Hepatic stellate cell (primary cell): Measurements from ENCODE around the gene MACROD1.
A peak's percentile ranks its signal among the peaks of the same experiment; 100 is the strongest.

Experiments used
- DNase-seq: peaks from one replicate; pipeline ENCODE4 v3.0.0; 2011; ENCODE audit warnings: low spot score

Gene MACROD1, protein sequence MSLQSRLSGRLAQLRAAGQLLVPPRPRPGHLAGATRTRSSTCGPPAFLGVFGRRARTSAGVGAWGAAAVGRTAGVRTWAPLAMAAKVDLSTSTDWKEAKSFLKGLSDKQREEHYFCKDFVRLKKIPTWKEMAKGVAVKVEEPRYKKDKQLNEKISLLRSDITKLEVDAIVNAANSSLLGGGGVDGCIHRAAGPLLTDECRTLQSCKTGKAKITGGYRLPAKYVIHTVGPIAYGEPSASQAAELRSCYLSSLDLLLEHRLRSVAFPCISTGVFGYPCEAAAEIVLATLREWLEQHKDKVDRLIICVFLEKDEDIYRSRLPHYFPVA

DNA sequence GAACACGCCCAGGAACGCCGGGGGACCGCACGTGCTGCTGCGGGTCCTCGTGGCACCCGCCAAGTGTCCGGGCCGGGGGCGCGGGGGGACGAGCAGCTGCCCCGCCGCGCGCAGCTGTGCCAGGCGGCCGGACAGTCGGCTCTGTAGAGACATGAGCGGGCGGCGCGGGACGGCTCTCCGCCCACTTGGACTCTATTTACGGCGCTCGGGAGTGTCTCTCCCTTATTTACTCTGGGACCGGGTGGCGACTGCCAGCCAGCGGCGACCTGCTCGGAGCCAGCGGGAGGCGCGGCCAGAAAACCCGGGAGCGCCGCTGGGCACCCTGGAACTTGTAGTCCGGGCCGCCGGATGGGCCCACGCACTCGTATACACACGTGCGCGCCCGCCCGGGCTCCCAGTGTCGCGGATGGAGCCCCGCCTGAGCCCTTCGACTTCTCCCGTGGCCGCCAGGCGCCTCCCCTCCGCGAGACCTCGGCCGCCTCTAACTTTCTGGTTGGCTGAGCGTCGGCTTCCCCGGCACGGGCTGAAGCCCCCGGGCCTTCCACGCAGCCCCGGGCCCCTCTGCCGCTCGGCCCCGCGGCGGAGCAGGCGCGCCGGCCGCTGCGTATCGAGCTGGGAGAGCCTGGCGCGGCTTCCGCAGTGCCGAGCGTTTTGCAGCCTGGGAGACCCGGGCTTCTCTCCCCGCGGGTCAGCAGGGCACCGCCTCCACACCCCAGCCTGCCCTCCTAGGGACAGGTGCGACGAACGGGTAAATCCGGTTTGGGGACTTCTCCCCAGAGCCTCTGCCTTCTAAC is at the start of gene MACROD1:
Gene MACROD1, minus strand, starts transcription at position 272 of the 794 bp plus-strand sequence. Its CDS starts 119 bp downstream, at position 153.
- peak; percentile 87 for DNase-seq

DNA sequence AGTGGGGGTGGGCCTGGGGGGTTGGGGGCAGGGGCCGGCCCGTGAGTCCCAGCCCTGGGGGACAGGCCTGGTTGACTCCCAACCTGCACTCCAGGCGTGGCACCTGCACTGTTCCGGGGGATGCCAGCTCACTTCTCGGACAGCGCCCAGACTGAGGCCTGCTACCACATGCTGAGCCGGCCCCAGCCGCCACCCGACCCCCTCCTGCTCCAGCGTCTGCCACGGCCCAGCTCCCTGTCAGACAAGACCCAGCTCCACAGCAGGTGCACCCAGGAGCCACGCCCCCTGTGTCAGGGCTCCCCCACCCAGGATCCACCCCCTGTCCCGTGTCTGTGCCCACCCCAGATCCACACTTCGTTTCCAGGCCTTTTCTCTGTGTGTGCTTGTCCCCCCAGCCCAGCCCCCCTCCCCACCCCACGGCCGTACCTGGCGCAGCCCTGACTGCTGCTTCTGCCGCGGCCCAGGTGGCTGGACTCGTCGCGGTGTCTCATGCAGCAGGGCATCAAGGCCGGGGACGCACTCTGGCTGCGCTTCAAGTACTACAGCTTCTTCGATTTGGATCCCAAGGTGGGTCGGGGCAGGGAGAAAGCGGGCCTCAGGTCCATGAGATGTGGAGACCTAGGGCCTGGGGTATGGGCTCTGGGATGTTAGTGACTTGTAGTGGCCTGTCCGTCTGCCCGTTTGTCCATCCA is 45.4 kb upstream of the MACROD1 start:
- DNase-seq = no peak

DNA sequence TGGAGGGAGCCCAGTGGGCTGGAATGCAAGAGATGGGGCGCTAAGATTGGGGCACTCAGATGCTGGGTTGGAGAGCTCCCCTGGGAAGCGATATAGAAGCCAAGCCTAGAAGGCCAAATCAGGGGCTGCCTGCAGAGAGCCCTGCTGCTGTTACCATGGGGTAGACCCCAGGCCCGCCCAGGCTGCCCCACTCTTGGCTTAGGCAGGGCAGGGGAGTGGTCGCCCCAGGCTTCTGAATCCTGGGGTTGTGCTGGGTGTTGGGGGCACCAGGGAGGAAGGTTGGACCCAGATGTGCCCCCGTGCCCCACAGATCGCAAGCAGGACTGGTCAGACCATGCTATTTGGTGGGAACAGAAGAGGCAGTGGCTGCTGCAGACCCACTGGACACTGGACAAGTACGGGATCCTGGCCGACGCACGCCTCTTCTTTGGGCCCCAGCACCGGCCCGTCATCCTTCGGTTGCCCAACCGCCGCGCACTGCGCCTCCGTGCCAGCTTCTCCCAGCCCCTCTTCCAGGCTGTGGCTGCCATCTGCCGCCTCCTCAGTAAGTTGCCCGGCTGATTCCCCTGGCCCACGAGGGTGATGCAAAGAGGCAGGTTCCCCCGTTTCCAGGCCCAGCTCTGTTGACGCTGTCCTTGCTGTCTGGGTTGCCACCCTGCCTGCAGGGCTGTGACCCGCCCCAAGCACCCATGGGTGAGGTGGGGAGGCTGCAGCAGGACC is 44.5 kb upstream of the MACROD1 start:
- no peak for DNase-seq

DNA sequence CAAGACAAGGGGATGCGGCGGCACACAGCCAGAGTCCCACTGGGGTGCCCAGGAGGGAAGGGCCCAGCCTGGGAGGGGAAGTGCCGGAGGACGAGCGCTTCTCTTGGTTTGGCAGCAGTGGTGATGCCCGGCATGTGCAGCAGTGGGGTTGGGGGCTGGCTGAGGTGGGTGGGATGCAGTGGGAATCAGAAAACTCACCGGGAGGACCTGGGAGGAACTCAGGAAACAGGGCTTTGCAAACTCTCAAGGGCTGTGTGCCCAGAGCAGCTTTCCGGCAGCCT is 43.6 kb upstream of the MACROD1 start:
- no peak for DNase-seq

DNA sequence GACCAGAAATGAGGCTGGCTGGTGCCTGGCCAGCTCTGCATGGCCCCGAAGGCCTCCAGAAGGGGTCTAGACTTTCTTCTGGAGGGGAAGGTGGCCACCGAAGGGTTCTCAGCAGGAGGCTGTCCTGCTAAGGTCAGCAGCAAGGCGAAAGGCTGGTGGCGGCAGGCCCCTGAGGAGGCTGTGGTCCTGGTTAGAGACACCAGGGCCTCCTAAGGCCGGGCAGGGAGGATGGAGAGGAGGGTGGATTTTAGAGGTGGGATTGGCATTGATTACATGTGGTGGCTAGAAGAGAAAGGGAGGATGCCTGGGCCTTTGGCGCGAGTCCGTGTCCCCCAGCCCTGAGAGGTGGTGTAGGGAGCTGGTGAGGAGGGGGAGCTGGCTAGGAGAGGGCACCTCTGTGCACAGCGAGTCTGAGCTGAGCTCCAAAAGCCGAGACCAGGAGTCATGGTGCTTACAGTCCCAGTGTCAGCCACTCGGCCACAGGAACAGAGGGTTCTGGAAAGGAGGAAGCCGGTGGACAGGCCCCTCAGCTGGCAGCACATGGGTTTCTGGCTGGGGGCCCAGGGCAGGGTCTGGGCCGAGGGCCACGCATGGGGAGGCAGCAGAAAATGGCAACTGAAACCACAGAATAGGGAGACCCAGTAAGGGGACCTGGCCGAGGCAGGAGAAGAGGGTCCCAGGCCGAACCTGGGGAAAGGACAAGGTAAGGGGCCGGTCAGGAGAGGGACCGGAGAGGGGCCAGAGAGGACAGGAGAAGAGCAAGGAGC is 43.1 kb upstream of the MACROD1 start:
- no peak for DNase-seq

DNA sequence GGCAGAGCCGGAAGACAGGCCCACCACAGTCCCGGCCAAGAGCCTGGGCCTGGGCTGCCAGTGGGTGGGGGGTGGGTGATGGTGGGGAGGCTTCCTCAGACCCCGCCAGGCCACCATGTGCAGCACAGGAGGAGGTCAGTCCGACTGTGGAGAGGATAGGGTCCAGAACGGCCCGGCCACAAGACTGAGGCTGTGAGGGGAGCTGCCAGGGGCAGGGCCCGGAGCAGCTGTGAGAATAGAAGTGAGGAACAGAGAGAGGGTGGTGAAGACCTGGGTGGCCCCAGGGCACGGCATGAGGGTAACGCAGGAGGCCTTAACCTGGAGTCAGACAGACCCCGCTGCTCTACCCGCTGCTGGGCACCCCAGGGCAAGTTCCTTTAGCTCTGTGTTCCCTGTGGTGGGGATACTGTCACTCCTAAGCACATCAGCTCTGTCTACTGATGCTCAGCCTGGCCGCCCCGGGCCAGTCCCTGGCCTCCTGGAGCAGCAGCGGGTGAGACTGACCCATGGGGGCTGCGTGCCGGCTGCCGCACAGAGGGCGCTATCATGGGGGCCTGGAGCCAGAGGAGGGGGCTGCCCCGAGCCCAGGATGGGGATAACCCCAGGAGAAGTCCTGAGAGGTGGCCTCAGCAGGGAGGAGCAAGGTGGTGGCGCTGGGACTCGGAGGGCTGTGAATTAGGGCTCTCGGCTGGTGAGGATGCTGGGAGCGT is 42.3 kb upstream of the MACROD1 start:
- no peak for DNase-seq

DNA sequence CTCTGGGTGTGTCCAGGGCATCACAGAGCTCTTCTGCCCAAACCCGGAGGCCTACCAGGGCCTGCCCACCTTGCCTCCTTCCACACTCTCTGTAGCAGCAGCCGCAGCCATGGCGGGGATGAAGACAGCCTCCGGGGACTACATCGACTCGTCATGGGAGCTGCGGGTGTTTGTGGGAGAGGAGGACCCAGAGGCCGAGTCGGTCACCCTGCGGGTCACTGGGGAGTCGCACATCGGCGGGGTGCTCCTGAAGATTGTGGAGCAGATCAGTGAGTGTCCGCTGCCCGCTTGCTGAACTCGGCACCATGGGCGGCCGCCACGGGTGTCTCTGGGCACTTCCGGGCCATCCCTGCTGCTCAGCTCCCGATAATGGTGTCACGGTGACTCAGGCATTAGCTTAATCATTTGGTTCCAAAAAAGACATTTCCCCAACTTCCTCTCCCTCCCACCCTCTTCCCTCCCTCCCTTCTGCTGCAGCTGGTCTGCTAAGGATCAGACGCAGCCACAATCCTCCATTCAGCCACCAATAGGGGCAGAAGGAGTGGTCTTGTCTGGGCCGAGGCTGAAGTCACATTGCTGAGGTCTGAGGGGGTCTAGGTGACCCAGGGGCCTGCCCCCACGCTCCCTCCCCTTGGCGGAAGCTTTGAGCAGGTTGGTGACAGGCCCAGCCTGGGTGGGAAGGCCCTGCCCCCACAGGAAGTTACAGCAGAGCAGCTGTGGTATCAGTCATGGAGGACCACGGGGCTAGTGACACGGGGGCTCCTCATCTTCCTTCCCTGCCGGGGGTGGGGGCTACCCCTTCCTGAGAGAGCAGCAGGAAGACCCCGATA is 41.6 kb upstream of the MACROD1 start:
- peak; percentile 93 for DNase-seq

DNA sequence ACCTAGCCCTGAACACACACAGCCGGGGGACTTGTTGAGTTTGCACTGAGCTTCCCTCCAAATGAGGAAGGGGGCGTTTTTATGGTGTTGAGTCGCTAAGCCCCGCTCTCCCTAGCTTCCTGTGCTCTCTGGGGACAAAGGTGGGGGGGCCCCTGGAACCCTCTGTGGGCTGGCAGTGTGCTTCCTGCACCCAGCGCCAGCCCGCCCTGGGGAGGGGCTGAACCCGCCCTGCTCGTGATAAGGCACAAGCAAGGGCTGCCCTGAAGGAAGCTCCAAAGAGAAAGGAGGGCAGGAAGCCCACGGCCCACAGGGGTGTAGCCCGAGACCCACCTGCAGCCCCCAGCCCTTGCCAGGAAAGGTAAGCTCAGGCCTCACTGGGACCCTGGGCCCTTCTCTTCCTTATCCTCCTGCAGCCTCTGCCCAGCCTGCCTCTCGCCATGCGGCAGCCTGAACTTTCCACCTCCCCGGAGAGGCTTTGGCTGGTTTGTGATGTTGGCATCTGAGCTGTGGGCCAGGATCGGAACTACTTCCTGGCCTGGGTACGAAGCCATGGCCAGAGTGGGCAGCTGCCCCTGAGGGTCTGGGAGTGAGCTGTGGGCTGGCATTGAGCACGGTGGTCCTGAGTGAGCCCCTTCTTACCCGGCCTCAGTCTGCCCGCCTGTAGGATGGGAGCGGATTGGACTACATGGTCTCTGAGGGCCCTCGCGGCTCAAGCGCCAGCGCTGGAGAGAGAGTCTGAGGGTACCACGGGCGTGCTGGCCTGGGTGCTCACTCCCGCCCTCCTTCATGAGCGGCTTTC is 40.7 kb upstream of the MACROD1 start, which contains the start of gene FERMT3:
Gene FERMT3, plus strand, starts transcription at position 265 of the 799 bp plus-strand sequence. CDS start 644 bp downstream, outside the sequence.
- no peak for DNase-seq

DNA sequence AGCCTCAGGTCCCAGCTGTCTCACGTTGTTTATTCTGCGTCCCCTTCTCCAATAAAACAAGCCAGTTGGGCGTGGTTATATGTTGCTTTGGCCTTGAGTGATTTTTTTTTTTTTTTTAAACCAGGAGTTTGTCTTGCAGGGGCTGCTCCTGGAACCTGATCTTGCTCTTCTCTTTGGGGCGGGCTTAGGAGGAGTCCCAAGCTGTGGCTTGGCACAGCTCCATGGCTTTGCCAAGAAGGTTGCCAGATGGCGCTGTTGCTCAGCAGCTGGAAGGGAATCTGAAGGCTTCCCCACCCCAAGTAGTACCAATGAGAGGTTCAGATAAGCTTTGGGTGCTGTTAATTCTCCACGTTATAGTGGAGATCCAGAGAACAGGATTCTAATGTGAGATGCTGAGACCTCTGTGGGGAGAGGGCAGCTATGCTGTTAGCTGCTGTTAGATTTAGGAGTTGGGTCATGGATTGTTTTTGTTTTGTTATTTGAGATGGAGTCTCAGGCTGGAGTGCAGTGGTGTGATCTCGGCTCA is 38.6 kb upstream of the MACROD1 start:
- peak; percentile 97 for DNase-seq

DNA sequence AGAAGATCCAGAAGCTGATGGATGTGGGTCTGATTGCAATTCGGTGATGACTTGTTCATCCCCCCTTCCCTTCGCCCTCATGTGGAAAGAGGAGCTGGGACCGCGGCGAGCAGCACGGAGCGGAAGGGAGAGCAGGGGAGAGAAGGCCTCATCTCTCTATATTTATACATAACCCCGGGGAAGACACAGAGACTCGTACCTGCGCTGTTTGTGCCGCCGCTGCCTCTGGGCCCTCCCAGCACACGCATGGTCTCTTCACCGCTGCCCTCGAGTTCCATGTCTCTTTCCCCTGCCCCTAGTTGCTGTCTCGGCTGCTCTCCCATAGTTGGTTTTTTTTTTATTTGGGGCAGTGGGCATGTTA is 38.1 kb upstream of the MACROD1 start:
- no peak for DNase-seq

DNA sequence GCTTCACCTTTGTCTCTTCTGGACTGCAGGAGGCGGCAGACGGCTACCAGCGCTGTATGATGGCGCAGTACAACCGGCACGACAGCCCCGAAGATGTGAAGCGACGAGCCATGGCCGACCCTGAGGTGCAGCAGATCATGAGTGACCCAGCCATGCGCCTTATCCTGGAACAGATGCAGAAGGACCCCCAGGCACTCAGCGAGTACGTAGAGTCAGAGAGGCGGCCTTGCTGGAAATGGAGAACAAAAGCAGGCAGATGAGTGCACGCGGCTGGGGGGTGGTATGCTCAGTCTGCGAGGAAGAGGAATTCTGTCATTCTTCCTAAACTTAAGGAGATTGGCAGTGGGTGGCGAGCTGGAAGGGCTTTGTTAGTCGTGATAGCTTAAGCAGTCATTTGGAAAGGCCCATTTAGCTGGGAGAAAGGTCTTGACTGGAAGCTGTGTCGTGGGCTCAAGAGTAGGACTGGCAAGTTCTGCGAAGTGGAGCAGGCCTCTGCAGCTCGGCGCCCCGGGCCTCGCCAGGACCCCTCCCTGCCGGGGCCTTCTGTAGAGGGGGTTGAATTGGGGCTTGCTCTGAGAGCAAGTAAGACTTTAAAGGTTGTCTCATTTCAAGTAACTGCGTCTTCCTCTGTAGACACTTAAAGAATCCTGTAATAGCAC is 37.6 kb upstream of the MACROD1 start:
- no peak for DNase-seq

DNA sequence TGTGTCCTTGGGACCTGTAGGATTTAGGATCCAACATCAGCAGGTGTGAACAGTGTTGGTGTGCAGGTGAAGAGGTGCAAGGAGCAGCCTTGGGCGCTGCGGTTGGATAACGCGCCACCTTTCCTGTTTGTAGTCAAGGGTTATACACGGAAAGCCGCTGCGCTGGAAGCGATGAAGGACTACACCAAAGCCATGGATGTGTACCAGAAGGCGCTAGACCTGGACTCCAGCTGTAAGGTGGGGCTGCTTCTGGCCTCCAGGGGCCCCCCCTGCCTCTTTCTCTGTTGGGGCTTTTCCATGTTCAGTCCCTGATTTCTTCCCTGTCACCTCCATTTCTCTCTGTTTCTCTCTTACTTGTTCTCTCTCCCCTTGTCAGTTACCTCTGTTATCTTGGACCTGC is 37.1 kb upstream of the MACROD1 start:
- DNase-seq = no peak

DNA sequence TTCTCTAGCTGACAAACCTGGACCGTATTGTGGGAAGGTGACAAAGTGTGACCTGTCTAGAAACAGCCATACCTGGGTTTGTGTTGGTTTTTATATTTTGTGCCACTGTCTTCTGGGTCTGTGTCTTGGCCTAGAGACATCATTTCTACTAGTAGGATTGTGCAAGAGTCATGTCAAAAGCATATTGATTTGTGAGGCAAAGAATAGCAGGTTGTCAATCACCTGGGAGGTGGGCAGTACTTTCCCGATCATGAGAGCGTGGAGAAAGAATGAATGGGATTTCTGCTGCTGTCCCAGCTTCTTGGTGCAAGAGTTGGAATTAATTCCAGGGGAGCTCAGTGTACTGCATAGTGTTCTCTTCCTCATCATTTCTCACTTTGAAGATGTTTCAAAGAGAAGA is 35.6 kb upstream of the MACROD1 start:
- DNase-seq = no peak

DNA sequence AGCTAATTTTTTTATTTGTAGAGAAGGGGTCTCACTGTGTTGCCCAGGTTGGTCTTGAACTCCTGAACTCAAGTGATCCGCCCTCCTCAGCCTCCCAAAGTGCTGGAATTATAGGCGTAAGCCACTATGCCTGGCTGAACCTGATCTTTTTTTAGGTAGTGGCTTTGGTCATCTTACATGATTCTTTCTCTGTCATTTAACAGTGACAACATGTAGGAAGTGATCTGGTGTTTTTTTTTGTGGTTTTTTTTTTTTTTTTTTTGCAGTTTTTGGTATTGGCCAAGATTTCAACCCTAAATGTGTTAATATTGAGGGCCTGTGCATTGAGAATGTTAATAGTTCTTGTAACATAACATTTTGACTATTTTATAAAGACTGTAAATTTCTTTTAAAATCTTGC is 32.6 kb upstream of the MACROD1 start:
- DNase-seq = no peak

DNA sequence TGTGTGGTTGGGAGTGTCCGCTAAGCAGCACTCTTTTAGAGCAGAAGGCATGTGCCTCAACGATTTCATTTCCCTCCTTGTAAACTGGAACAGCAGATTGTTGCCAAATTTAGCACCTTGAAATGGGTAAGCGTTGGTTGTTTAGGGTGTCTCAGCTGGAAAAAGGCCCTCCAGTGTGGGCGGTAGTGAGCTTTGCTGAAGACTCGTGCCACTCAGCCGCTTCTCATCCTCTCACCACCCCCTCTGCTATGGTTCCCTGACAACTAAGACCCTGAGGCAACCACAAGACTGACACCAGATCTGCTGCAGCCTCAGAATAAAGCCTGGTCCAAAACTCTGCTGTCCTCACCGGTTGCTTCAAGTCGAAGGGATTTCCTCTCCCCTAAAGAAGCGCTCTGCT is 30.7 kb upstream of the MACROD1 start:
- DNase-seq = no peak

DNA sequence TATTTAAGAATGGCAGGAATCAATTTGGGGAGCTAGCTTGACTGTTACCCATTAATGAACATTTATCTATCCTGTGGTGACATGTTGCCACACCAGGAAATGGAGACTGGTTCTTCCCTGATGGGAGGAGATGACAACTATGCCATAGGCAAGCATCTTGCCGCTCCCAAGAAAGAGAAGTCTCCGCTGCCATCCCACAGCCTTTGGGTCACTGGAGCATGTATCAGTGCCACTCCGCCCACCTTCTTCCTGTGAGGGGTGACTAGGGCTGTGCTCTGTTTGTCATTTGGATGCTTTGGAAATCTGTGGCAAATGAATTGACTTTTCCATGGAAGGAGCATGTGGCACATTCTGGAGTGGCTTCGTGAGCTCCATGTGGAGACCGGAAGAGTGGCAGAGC is 26.5 kb upstream of the MACROD1 start:
- DNase-seq = no peak

DNA sequence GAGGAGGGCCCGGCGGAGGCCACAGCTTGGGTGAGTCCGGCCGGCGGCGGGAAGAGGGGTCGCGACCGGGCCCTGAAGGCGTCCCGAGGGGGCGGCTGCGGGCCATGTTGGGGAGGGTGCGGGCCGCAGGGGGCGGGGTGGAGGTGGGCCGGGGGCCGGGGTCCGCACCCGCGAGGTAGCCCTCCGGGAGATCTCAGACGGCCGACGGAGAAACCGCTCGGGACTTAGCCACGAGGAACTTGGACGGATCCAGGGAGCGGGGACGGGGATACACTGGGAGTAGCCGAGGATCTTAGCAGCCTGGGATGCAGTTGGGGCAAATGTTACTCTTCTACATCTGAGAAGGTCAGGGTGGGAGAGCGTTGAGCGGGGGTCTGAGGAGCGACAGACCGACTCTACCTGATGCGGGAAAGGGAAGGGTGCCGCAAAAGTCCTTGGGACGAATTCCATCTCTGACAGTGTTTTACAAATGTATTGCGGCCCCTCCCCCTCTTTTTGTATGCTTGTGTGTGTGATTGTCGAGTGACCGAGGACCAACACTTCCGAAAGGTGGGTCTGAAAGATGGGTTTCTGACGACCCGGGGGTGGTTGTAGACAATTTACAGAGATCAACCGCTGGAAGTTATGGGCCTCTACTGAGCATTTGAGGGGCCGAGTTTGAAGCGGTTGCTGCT is 20.7 kb upstream of the MACROD1 start:
- DNase-seq = no peak
